ENCODE measurements around the gene PRKG1. TPM values are rescaled to one million over a fixed set of nuclear protein-coding genes. Genes with fewer than 3 reads are reported as not detected.

Gene PRKG1
- total and polyA plus RNA-seq, 2 of the 8 experiments (the other 6 are each of a cell fraction or from before 2014, with no cell fraction given), result 4.2 to 15.2 TPM

GRCh38 chr10:51999096-51999495, 924.8 kb downstream of the PRKG1 start (continued):
- TF ChIP-seq, protein P1, sequence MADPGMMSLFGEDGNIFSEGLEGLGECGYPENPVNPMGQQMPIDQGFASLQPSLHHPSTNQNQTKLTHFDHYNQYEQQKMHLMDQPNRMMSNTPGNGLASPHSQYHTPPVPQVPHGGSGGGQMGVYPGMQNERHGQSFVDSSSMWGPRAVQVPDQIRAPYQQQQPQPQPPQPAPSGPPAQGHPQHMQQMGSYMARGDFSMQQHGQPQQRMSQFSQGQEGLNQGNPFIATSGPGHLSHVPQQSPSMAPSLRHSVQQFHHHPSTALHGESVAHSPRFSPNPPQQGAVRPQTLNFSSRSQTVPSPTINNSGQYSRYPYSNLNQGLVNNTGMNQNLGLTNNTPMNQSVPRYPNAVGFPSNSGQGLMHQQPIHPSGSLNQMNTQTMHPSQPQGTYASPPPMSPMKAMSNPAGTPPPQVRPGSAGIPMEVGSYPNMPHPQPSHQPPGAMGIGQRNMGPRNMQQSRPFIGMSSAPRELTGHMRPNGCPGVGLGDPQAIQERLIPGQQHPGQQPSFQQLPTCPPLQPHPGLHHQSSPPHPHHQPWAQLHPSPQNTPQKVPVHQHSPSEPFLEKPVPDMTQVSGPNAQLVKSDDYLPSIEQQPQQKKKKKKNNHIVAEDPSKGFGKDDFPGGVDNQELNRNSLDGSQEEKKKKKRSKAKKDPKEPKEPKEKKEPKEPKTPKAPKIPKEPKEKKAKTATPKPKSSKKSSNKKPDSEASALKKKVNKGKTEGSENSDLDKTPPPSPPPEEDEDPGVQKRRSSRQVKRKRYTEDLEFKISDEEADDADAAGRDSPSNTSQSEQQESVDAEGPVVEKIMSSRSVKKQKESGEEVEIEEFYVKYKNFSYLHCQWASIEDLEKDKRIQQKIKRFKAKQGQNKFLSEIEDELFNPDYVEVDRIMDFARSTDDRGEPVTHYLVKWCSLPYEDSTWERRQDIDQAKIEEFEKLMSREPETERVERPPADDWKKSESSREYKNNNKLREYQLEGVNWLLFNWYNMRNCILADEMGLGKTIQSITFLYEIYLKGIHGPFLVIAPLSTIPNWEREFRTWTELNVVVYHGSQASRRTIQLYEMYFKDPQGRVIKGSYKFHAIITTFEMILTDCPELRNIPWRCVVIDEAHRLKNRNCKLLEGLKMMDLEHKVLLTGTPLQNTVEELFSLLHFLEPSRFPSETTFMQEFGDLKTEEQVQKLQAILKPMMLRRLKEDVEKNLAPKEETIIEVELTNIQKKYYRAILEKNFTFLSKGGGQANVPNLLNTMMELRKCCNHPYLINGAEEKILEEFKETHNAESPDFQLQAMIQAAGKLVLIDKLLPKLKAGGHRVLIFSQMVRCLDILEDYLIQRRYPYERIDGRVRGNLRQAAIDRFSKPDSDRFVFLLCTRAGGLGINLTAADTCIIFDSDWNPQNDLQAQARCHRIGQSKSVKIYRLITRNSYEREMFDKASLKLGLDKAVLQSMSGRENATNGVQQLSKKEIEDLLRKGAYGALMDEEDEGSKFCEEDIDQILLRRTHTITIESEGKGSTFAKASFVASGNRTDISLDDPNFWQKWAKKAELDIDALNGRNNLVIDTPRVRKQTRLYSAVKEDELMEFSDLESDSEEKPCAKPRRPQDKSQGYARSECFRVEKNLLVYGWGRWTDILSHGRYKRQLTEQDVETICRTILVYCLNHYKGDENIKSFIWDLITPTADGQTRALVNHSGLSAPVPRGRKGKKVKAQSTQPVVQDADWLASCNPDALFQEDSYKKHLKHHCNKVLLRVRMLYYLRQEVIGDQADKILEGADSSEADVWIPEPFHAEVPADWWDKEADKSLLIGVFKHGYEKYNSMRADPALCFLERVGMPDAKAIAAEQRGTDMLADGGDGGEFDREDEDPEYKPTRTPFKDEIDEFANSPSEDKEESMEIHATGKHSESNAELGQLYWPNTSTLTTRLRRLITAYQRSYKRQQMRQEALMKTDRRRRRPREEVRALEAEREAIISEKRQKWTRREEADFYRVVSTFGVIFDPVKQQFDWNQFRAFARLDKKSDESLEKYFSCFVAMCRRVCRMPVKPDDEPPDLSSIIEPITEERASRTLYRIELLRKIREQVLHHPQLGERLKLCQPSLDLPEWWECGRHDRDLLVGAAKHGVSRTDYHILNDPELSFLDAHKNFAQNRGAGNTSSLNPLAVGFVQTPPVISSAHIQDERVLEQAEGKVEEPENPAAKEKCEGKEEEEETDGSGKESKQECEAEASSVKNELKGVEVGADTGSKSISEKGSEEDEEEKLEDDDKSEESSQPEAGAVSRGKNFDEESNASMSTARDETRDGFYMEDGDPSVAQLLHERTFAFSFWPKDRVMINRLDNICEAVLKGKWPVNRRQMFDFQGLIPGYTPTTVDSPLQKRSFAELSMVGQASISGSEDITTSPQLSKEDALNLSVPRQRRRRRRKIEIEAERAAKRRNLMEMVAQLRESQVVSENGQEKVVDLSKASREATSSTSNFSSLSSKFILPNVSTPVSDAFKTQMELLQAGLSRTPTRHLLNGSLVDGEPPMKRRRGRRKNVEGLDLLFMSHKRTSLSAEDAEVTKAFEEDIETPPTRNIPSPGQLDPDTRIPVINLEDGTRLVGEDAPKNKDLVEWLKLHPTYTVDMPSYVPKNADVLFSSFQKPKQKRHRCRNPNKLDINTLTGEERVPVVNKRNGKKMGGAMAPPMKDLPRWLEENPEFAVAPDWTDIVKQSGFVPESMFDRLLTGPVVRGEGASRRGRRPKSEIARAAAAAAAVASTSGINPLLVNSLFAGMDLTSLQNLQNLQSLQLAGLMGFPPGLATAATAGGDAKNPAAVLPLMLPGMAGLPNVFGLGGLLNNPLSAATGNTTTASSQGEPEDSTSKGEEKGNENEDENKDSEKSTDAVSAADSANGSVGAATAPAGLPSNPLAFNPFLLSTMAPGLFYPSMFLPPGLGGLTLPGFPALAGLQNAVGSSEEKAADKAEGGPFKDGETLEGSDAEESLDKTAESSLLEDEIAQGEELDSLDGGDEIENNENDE (IDR thresholded peaks at IDR 0.05; ENCODE audit: insufficient replicate concordance, low read length), result no peak
- no peak for TF ChIP-seq CEBPB (IDR thresholded peaks at IDR 0.05; ENCODE audit: low read depth, low read length)
- no peak for TF ChIP-seq EZH2 (IDR thresholded peaks at IDR 0.05; ENCODE audit: low read depth, low read length, severe bottlenecking)
- no peak for TF ChIP-seq BCL11A (IDR thresholded peaks at IDR 0.05; ENCODE audit: low read depth in 2 of 2, low read length in 2 of 2)
- TF ChIP-seq JUN (IDR thresholded peaks at IDR 0.05; ENCODE audit: low read depth, low read length), result no peak
- TF ChIP-seq BACH1 (IDR thresholded peaks at IDR 0.05; ENCODE audit: low read length), result no peak
- no peak for TF ChIP-seq POU5F1 (IDR thresholded peaks at IDR 0.05; ENCODE audit: low read depth, low read length)
- no peak for TF ChIP-seq RBBP5 (IDR thresholded peaks at IDR 0.05; ENCODE audit: borderline replicate concordance, low read depth, low read length)
- TF ChIP-seq SP1 (IDR thresholded peaks at IDR 0.05; ENCODE audit: low read depth, low read length), result no peak
- TF ChIP-seq MAX (IDR thresholded peaks at IDR 0.05), result no peak
- no peak for TF ChIP-seq NRF1 (IDR thresholded peaks at IDR 0.05; ENCODE audit: low read depth, low read length)
- TF ChIP-seq, protein P2, sequence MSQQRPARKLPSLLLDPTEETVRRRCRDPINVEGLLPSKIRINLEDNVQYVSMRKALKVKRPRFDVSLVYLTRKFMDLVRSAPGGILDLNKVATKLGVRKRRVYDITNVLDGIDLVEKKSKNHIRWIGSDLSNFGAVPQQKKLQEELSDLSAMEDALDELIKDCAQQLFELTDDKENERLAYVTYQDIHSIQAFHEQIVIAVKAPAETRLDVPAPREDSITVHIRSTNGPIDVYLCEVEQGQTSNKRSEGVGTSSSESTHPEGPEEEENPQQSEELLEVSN (IDR thresholded peaks at IDR 0.05), result no peak

Measured in H1 (cell line).